ENCODE measurements around the gene MOB3A.
"Not testable (repeated sequence)": the region's sequence is repeated elsewhere in the genome, so short reads cannot be mapped to it uniquely, and the experiment has no call there.

MOB3A gene

DNA sequence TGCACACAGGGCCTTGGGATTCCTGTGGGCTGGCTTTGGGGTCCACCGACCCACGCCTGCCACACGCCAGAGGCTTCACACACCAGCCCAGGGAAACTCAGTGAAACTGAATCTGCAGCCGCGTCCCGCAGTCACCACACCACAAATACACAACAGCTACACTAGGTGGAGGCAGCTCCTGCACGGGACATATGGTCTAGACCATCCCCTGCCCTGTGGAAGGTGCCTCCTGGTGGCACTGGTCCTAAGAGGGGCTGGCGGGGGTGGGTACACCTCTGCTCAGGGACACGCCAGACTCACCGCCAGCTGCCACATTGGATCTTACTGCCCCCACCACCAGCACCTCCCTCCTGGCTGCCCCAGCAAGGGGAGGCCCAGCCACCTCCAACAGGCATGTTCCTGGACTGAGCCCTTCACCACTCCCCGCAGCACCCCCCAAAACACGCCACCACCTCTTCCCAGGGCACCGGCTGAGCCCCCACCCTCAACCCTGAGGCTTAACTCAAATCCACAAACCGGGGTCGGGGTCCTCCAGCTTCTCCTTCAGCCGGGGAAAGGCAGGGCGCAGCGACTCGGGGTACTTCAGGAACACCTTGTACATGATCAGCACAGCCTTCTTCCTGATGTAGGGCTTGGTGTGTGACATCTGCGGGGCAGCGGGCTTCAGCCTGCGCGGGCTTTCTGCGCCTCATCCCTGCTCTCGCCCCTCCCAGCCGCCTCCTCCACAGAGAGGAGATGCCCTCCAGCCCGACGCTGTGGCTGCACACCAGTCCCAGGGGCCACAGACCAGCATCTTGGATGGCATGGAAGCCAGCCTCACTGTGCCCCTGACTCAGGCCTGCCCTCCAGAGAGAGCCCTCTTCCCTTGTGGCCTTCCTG, 34.0 kb upstream of the MOB3A start:
- in situ Hi-C loops (cut with HindIII; ENCODE audit: low sequenced_read_pairs) = no loop called here

DNA sequence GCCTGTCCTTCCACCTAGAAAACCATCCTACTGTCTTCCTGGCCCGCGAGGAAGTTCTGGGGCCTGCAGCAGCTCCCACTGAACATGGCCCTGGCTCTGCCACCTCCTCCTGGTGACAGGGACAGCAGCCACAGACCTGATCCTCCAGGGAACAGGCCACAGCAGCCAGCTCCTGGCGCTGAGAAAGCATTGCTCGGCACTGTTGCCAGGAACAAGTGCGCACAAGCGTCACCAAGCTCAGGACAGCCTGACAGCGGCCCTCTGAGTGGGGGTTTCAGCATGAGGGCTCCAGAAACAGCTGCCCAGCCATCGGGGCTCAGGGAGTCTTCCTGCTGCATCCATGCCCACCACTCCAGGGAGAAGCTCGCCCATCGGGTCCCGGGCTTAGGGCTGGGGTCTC, 33.4 kb upstream of the MOB3A start:
- in situ Hi-C loops (cut with HindIII; ENCODE audit: low sequenced_read_pairs) = no loop called here
- TF ChIP-seq, protein P1, sequence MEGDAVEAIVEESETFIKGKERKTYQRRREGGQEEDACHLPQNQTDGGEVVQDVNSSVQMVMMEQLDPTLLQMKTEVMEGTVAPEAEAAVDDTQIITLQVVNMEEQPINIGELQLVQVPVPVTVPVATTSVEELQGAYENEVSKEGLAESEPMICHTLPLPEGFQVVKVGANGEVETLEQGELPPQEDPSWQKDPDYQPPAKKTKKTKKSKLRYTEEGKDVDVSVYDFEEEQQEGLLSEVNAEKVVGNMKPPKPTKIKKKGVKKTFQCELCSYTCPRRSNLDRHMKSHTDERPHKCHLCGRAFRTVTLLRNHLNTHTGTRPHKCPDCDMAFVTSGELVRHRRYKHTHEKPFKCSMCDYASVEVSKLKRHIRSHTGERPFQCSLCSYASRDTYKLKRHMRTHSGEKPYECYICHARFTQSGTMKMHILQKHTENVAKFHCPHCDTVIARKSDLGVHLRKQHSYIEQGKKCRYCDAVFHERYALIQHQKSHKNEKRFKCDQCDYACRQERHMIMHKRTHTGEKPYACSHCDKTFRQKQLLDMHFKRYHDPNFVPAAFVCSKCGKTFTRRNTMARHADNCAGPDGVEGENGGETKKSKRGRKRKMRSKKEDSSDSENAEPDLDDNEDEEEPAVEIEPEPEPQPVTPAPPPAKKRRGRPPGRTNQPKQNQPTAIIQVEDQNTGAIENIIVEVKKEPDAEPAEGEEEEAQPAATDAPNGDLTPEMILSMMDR (IDR thresholded peaks at IDR 0.05; ENCODE audit: low read depth, low read length) = no peak

More for the DNA sequence above, 34.0 kb upstream of the MOB3A start:
- TF ChIP-seq, protein P1 (IDR thresholded peaks at IDR 0.05; ENCODE audit: low read depth, low read length) = no peak
- H3K4me3 ChIP-seq (ENCODE audit: low read depth, low read length) = no peak overlapping the region
- DNase-seq (ENCODE audit: low read depth, low spot score) = no peak

DNA sequence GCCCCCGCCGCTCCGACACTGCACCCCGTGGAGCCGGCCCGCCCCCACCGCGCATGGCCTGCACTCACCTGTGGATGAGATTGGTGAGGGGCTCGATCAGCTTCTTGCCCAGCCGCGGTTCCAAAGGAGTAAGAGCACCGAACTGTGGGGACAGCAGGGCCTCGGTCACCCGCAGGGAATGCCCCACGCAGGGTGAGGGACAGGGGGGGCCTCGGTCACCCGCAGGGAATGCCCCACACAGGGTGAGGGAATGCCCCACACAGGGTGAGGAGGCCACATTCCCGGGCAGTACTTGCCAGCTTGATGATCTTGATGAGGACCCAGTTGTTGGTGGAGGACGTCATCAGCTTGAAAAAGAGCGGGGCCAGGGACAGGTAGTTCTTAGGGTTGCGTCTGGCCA, 32.9 kb upstream of the MOB3A start:
- no peak for DNase-seq (ENCODE audit: low read depth, low spot score)
- TF ChIP-seq, protein P1 (IDR thresholded peaks at IDR 0.05; ENCODE audit: low read depth, low read length) = no peak
- H3K4me3 ChIP-seq (ENCODE audit: low read depth, low read length) = no peak overlapping the region
- in situ Hi-C loops (cut with HindIII; ENCODE audit: low sequenced_read_pairs) = no loop called here

More for the DNA sequence above, 33.4 kb upstream of the MOB3A start:
- H3K4me3 ChIP-seq (ENCODE audit: low read depth, low read length) = no peak overlapping the region
- DNase-seq (ENCODE audit: low read depth, low spot score) = no peak

DNA sequence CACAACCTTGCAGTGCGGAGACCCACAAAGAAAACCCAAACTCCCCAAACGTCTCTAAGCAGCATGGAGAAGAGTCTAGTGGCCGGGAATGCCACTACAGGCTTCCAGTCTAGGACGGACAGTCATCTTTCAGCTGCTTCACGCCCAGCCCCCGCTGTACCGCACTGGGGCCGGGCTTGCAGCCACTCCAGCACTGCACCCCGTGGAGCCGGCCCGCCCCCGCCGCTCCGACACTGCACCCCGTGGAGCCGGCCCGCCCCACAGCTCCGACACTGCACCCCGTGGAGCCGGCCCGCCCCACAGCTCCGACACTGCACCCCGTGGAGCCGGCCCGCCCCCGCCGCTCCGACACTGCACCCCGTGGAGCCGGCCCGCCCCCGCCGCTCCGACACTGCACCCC, 32.1 kb upstream of the MOB3A start:
- in situ Hi-C loops (cut with HindIII; ENCODE audit: low sequenced_read_pairs); H3K4me3 ChIP-seq (ENCODE audit: low read depth, low read length): not testable (repeated sequence)
- peak; percentile 13 for DNase-seq (ENCODE audit: low read depth, low spot score)

DNA sequence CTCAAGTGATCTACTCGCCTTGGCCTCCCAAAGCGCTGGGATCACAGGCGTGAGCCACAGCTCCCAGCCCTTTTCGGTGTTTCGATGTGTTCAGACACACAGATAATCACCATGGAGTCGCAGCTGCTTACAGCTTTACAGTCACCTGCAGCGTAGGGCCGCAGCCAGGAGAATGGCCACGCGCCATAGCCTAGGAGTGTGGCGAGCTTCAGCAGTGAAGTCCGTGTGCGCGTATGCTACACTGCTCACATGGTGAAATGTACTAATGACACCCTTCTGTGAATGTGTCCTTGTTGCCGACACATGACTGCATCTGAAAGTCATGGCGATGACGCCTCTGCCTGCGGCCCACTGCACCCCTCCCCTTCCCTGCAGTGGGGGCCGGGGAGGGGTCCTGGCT, 31.6 kb upstream of the MOB3A start:
- in situ Hi-C loops (cut with HindIII; ENCODE audit: low sequenced_read_pairs) = no loop called here
- TF ChIP-seq, protein P1 (IDR thresholded peaks at IDR 0.05; ENCODE audit: low read depth, low read length) = no peak
- H3K4me3 ChIP-seq (ENCODE audit: low read depth, low read length) = no peak overlapping the region
- no peak for DNase-seq (ENCODE audit: low read depth, low spot score)

DNA sequence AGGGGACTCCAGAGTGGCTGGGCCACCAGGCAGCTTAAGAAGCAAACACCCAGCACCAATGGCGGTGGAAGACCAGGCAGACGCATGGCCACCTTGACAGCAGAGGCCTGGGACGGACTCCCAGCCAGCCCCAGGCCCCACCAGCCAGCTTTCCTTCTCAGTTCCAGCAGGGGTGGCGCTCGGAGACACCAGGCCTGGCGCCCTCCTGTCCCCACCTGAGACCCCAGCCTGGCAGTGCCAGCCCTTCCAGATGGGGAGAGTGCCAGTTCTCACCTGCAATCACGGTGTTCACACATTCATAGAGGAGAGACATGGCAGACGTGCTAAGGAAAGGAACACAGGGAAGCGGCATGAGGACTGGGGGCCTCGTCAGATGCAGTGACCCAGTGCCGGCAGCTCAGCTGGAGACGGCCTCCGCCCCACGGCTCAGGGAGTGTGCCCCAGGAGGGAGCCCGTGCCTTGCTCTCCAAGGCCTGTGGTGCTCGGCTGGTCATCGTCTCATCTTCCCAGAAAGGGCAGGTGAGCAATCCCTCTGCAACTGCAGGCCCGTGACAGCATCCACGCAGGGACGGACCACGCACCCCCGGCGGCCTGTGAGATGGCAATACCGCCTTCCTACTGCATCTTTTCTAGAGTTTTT, 30.9 kb upstream of the MOB3A start:
- in situ Hi-C loops (cut with HindIII; ENCODE audit: low sequenced_read_pairs) = no loop called here
- no peak overlapping the region for H3K4me3 ChIP-seq (ENCODE audit: low read depth, low read length)
- DNase-seq (ENCODE audit: low read depth, low spot score) = no peak
- TF ChIP-seq, protein P1 (IDR thresholded peaks at IDR 0.05; ENCODE audit: low read depth, low read length) = no peak
